CD4-positive, alpha-beta T cell treated with Interleukin-6 for 4 hours (primary cell): ENCODE measurements around the gene KCNA2.

Source experiments
- DNase-seq: peaks from one replicate; pipeline ENCODE4 v3.0.0-alpha.2; 2020; ENCODE audit warnings: mixed read lengths

KCNA2 gene

GRCh38 chr1:110563089-110563488 lies 43.1 kb downstream of the KCNA2 start:
- no peak for DNase-seq

DNA sequence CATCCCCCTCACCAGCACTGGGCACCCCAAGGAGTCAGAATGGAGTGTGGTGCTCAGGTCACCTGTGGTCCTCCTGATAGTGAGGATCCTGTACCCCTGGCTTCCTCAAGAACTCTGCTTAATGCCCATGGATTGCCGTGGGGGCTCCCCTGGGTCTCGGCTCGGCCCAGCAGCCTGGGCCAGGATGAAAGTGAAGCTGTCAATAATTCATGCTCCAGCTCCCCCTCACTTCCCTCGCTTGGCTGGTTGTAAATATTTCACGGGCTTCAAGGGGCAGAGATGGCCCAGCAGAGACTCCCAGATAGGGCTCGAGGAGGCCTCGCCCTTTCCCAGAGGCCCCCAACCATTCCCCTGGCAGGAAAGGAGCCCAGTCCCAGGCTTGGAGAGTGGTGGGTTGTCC lies 44.6 kb downstream of the KCNA2 start:
- no peak for DNase-seq

DNA sequence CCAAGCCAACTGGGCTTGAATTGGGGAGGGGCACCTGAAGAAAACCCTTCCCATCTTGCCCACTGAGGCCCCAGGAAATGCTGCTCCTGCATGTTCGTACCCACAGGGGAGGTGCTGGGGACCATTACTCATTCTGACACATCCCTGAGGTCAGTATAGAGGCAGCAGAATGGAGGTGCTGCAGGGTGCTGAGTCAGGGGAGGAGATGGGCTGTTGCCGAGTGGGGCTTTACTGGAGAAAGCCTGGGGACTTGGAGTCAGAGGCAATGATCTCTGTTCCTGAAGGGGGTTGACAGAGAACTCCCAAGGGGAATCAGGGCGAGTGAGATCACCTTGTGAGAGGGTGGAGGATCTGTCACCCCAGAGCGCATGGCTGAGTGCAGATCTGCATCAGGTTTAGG lies 47.0 kb downstream of the KCNA2 start:
- DNase-seq = no peak

GRCh38 chr1:110557481-110557880 lies 48.7 kb downstream of the KCNA2 start:
- DNase-seq = no peak

- DNase-seq = no peak
Observed at GRCh38 chr1:110556471-110556807, 49.7 kb downstream of the KCNA2 start.

GRCh38 chr1:110555807-110556470 lies 50.2 kb downstream of the KCNA2 start:
- no peak for DNase-seq

- DNase-seq = peak; percentile 70
Observed at GRCh38 chr1:110554871-110555801, 51.0 kb downstream of the KCNA2 start.

DNA sequence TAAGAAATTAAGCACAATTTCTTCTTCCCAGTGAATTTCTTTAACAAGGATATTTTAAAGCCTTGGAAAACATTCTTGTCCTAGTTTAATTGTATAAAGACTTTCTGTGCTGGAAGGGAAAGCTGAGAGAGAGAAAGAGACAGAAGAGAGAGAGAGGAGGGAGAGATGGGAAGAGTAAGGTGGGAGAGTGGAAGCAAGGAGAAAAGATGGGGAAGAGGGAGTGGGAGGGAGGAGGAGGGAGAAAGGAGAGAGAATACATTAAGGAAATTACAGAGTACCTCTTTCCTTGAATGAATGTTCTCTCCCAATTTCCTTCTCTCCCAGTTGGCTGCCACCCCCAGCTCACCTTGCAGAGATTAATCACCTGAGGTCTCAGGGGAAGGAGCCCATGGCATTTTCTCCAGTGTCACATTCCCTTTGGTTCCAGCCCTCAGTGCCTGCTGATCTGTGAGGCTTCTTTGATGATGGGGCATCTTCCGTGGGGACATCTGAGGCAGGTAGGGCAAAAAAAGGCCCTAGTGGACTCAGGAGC lies 54.8 kb downstream of the KCNA2 start:
- DNase-seq = no peak

DNA sequence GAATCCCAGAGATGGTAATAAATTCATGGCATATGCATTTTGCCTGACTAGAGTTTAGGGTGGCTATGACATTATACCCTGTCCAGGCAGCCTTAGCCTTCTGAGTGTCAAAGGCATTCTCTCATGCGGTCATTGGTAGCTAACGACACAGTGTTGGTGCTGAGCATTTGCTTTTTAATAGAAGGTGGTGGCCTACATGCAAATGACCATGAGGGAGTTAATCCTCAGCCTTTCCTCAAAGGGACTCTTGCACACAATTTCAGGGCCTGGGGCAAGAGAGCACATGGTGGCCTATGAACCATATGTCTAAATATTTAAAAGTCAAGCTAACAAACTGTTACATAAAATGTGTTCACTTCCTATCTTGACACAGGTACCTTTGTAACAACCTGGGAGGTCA lies 56.3 kb downstream of the KCNA2 start:
- no peak for DNase-seq

GRCh38 chr1:110548381-110548780 lies 57.8 kb downstream of the KCNA2 start:
- DNase-seq = no peak

DNA sequence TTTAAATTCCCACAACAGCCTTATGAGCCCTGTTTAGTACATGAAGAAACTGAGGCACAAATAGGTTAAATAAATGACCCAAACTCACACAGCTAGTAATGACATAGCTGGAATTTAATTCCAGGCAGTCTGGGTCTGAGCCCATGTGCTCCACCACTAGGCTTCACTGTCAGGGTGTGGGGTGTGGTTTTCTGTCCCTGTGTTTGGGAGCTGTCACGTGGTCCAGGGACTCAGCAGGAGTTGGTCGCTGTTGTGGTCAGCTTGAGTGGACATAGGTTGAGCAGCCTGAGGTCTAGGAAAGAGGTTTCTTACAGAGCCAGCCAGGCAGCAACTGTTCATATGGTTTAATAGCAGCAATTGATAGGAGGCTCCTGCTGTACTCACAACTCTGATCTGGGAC lies 59.1 kb downstream of the KCNA2 start:
- no peak for DNase-seq

- no peak for DNase-seq
Observed at GRCh38 chr1:110545492-110545891, 60.7 kb downstream of the KCNA2 start.

GRCh38 chr1:110544753-110545152 lies 61.4 kb downstream of the KCNA2 start:
- DNase-seq = no peak
